GM12872 (cell line): Measurements from ENCODE around the gene CMSS1.

Experiments used
- TF ChIP-seq, protein P1 (sequence below): IDR thresholded peaks from 3 replicates; pipeline ENCODE4 v1.5.1; 2011; ENCODE audit warnings: low read depth, mild to moderate bottlenecking, low read length, moderate library complexity; ENCODE audit not compliant: insufficient read depth

The CMSS1 gene

DNA sequence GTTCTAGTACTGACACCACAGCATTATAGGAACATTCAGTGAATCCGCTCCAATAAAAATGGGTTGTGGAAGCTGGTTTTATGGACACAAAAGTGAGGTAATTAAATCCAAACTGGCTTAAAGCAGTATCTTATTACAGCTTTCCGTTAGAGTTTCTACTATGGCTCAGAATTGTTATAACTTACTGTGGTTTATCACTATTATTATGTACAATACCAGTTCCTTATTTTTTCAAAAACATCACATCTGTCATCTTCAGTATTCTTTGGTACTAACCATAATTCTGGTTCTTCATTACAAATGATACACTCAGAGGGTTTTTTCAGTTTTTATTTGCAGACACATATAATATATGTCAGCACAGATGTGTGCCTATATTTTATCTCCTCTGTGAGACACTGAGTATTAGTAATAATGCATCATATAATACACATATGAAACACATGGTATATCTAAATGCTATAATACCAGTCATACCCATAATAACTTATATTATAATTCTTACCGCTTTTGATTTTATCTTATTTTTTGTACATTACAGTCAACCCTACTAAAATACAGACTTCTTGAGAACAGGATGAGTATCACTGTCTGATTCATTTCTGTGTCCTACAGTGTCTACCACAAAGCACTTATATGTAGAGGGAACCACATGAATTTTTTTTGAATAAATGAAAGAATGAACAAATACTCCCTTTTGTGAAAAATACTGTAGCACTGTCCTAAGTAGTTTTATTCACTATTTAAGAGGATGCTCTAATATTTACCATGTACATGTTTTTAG lies 39.0 kb downstream of the CMSS1 start:
- TF ChIP-seq, protein P1, sequence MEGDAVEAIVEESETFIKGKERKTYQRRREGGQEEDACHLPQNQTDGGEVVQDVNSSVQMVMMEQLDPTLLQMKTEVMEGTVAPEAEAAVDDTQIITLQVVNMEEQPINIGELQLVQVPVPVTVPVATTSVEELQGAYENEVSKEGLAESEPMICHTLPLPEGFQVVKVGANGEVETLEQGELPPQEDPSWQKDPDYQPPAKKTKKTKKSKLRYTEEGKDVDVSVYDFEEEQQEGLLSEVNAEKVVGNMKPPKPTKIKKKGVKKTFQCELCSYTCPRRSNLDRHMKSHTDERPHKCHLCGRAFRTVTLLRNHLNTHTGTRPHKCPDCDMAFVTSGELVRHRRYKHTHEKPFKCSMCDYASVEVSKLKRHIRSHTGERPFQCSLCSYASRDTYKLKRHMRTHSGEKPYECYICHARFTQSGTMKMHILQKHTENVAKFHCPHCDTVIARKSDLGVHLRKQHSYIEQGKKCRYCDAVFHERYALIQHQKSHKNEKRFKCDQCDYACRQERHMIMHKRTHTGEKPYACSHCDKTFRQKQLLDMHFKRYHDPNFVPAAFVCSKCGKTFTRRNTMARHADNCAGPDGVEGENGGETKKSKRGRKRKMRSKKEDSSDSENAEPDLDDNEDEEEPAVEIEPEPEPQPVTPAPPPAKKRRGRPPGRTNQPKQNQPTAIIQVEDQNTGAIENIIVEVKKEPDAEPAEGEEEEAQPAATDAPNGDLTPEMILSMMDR = no peak

DNA sequence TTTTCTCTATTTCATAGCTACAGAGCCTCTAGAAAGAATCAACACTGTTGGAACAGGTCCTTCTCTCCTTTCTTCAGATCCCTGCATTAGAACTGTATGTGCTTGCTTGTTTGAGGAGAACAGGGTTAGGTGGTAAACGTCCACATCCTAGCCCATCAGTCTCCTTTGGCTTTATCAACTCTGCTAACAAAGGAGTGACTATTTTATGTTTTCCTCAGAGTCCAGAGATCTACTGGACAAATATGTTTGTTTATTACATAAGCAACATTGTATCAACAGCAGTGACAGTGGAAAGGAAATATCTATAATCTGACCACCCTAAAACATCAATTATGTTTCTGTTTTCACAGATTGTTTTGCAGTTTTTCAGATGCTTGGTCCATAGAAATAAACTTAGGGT lies 39.6 kb downstream of the CMSS1 start:
- TF ChIP-seq, protein P1 = no peak

DNA sequence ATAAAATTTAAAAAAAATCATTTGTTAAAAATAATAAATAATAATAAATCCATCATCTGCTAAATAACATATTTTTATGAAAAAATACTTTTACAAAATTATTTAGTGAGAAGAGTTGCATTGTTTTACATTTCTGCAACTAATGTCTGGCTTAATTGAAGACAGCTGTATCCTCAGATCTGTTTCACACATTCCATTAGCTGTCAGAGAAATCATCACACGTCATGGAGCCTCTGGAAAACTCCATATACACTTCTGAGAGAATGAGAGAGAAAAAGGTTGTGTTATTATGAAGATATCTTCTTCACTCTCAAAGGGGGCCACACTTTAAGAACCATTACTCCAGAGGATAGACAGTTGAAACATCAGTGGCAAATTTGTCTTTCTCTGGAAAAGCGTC lies 40.8 kb downstream of the CMSS1 start:
- TF ChIP-seq, protein P1 = no peak

DNA sequence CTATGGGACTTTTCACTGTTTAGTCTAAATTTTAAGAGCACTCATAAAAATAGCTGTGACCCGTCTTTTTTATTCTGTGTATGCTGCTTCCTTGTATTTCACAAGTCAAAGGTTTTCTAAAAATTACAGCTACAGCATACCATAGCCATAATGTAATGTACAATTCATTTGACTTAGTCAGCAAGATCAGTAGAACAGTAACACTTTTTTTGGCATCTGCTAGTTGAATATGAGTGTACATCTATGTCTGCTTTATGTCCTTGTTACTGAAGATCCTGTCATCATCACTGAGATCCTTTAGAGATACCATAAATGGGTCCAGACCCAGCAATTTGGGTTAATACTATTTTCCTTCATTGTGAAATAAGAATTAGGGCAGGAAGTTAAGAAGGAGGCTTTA lies 42.2 kb downstream of the CMSS1 start:
- TF ChIP-seq, protein P1 = no peak

DNA sequence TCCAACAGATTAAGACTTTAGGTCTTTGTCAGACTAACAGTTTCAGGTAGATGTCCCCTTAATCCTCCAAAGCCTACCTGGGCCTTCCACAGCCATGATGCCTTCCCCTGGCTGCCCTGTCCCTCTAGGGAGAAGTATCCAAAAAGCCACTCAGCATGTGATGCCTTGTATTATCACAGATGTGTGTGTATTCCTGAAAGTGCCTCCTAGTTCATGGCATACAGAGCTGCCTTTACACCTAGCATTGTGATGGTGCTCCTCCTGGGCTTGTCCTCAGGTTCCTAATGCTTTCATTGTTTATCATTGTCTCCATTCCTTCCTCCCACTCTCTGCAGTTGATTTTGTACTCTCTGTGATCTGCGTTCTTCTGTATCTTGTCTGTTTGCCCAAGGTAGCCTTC lies 43.6 kb downstream of the CMSS1 start:
- TF ChIP-seq, protein P1 = no peak

DNA sequence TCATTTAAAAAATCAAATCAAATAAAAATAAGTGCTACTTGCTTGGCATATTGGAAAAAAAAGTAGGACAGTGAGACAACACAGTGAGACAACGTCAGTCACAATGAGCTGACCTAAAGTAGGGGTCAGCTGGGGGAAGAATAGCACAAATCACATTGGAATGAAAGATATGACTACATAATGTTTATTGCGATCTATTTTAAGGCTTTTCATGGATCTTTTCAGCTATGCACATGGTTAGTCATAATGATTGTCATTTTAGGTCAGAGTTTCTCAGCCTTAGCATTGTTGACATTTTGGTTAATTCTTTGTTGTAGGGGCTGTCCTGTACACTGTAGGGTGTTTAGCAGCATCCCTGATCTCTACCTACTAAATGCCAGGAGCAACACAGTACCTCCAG lies 44.5 kb downstream of the CMSS1 start:
- TF ChIP-seq, protein P1 = no peak

DNA sequence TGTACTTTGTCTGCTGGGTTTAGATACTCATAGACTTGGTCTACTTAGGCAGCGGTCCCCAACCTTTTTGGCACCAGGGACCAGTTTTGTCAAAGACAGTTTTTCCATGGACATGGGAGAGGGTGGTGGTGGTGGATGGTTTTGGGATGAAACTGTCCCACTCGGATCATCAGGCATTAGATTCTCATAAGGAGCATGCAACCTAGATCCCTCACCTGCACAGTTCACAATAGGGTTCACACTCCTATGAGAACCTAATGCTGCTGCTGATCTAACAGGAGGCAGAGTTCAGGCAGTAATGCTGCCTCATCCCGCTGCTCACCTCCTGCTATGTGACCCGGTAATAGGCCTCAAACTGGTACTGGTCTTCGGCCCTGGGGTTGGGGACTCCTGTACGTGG lies 45.3 kb downstream of the CMSS1 start:
- TF ChIP-seq, protein P1 = no peak
